ENCODE data around the gene IVD.

Gene IVD

GRCh38 chr15:40437752-40438687 is 32.4 kb downstream of the IVD start:
- ChIA-PET CTCF (interaction anchor here (1.2 kb wide), 1 partner anchor 21 kb away, joined by 3 read pairs; no protein-coding TSS in a partner anchor), POLR2A (no interaction called here)
- Histone ChIP-seq H3K9me3 (ENCODE audit: control extremely low read depth in 1 of 5, control insufficient read depth in 4 of 5, insufficient read depth in 2 of 5, low read depth in 1 of 5, low read length in 4 of 5) (no peaks in the 10 kb centered on the region), H3K27ac (ENCODE audit: insufficient read depth in 1 of 2, low read depth in 1 of 2, low read length in 2 of 2, poor library complexity in 1 of 2, severe bottlenecking in 2 of 2) (no peak overlapping the region), H3K4me1 (ENCODE audit: control extremely low read depth in 1 of 4, control insufficient read depth in 4 of 4, insufficient read depth in 4 of 4, low read length in 3 of 4) (peaks cover 0 to 48% (median 46%) of the 10 kb centered on the region in 4 experiments), H3K27me3 (replicated peaks in 2 of 5; ENCODE audit: control insufficient read depth in 4 of 5, insufficient read depth in 5 of 5, low read length in 4 of 5) (peaks cover 0 to 60% (median 31%) of the 10 kb centered on the region in 5 experiments), H3K4me3 (ENCODE audit: control insufficient read depth in 1 of 7, extremely low read depth in 1 of 7, insufficient read depth in 4 of 7, low read depth in 2 of 7, low read length in 6 of 7) (no peak overlapping the region), H3K36me3 (ENCODE audit: control insufficient read depth in 4 of 4, insufficient read depth in 4 of 4, low read length in 3 of 4) (no peaks in the 10 kb centered on the region)
- DNase-seq: no peak
- 79% methylated on average over 9 of the region's 21 CpGs for WGBS (ENCODE audit: insufficient coverage)

GRCh38 chr15:40438712-40439111 is 33.1 kb downstream of the IVD start:
- H3K9me3 ChIP-seq (ENCODE audit: control extremely low read depth in 1 of 5, control insufficient read depth in 4 of 5, insufficient read depth in 2 of 5, low read depth in 1 of 5, low read length in 4 of 5): no peaks in the 10 kb centered on the region
- peaks cover 0 to 60% (median 31%) of the 10 kb centered on the region in 5 experiments for H3K27me3 ChIP-seq (replicated peaks in 2 of 5; ENCODE audit: control insufficient read depth in 4 of 5, insufficient read depth in 5 of 5, low read length in 4 of 5)
- POLR2A ChIA-PET: no interaction called here
- no peak for DNase-seq
- no peak overlapping the region for H3K4me3 ChIP-seq (ENCODE audit: control insufficient read depth in 1 of 7, extremely low read depth in 1 of 7, insufficient read depth in 4 of 7, low read depth in 2 of 7, low read length in 6 of 7)
- H3K27ac ChIP-seq (ENCODE audit: insufficient read depth in 1 of 2, low read depth in 1 of 2, low read length in 2 of 2, poor library complexity in 1 of 2, severe bottlenecking in 2 of 2): no peak overlapping the region
- CTCF ChIA-PET: no interaction called here
- WGBS (ENCODE audit: insufficient coverage): 74% methylated on average over 7 of the region's 12 CpGs
- H3K4me1 ChIP-seq (ENCODE audit: control extremely low read depth in 1 of 4, control insufficient read depth in 4 of 4, insufficient read depth in 4 of 4, low read length in 3 of 4): peaks cover 0 to 54% (median 52%) of the 10 kb centered on the region in 4 experiments
- H3K36me3 ChIP-seq (ENCODE audit: control insufficient read depth in 4 of 4, insufficient read depth in 4 of 4, low read length in 3 of 4): peaks cover 0 to 4% (median 0%) of the 10 kb centered on the region in 4 experiments

GRCh38 chr15:40439461-40439959 is 33.9 kb downstream of the IVD start:
- ChIA-PET CTCF (interaction anchor here (0.6 to 1.4 kb wide), 8 partner anchors 10 to 101 kb away, joined by 3 to 7 read pairs (median 3); no protein-coding TSS in a partner anchor), POLR2A (interaction anchor here (1.3 kb wide), 1 partner anchor 15 kb away, joined by 3 read pairs; no protein-coding TSS in a partner anchor)
- Histone ChIP-seq H3K4me3 (ENCODE audit: control insufficient read depth in 1 of 7, extremely low read depth in 1 of 7, insufficient read depth in 4 of 7, low read depth in 2 of 7, low read length in 6 of 7) (peak overlapping the region; percentile 48 to 79 (median 68)), H3K27me3 (replicated peaks in 2 of 5; ENCODE audit: control insufficient read depth in 4 of 5, insufficient read depth in 5 of 5, low read length in 4 of 5) (peaks cover 0 to 56% (median 29%) of the 10 kb centered on the region in 5 experiments), H3K9me3 (ENCODE audit: control extremely low read depth in 1 of 5, control insufficient read depth in 4 of 5, insufficient read depth in 2 of 5, low read depth in 1 of 5, low read length in 4 of 5) (no peaks in the 10 kb centered on the region), H3K27ac (ENCODE audit: insufficient read depth in 1 of 2, low read depth in 1 of 2, low read length in 2 of 2, poor library complexity in 1 of 2, severe bottlenecking in 2 of 2) (peak overlapping the region in 1 of 2 experiments; percentile 68), H3K4me1 (ENCODE audit: control extremely low read depth in 1 of 4, control insufficient read depth in 4 of 4, insufficient read depth in 4 of 4, low read length in 3 of 4) (peaks cover under 1 to 61% (median 58%) of the 10 kb centered on the region in 4 experiments), H3K36me3 (ENCODE audit: control insufficient read depth in 4 of 4, insufficient read depth in 4 of 4, low read length in 3 of 4) (peaks cover 0 to 4% (median 0%) of the 10 kb centered on the region in 4 experiments)
- WGBS (ENCODE audit: insufficient coverage): 5% methylated on average over 13 of the region's 15 CpGs
- peak in 2 of 3 donors; percentile 13 to 21 for DNase-seq

GRCh38 chr15:40439960-40440742 is 34.6 kb downstream of the IVD start:
- Histone ChIP-seq H3K27ac (ENCODE audit: insufficient read depth in 1 of 2, low read depth in 1 of 2, low read length in 2 of 2, poor library complexity in 1 of 2, severe bottlenecking in 2 of 2) (peak overlapping the region in 1 of 2 experiments; percentile 68), H3K4me3 (ENCODE audit: control insufficient read depth in 1 of 7, extremely low read depth in 1 of 7, insufficient read depth in 4 of 7, low read depth in 2 of 7, low read length in 6 of 7) (peak overlapping the region; percentile 48 to 79 (median 68)), H3K4me1 (ENCODE audit: control extremely low read depth in 1 of 4, control insufficient read depth in 4 of 4, insufficient read depth in 4 of 4, low read length in 3 of 4) (peaks cover 2 to 65% (median 62%) of the 10 kb centered on the region in 4 experiments), H3K27me3 (replicated peaks in 2 of 5; ENCODE audit: control insufficient read depth in 4 of 5, insufficient read depth in 5 of 5, low read length in 4 of 5) (peaks cover 0 to 50% (median 23%) of the 10 kb centered on the region in 5 experiments), H3K9me3 (ENCODE audit: control extremely low read depth in 1 of 5, control insufficient read depth in 4 of 5, insufficient read depth in 2 of 5, low read depth in 1 of 5, low read length in 4 of 5) (no peaks in the 10 kb centered on the region), H3K36me3 (ENCODE audit: control insufficient read depth in 4 of 4, insufficient read depth in 4 of 4, low read length in 3 of 4) (peaks cover 0 to 4% (median 0%) of the 10 kb centered on the region in 4 experiments)
- WGBS (ENCODE audit: insufficient coverage): 0% methylated on average over 22 of the region's 35 CpGs
- DNase-seq: peak in 2 of 3 donors; percentile 25 to 47
- ChIA-PET CTCF (interaction anchor here (0.6 to 1.6 kb wide), 11 partner anchors 10 to 96 kb away, joined by 3 to 7 read pairs (median 3); no protein-coding TSS in a partner anchor), POLR2A (interaction anchor here (0.6 to 1.3 kb wide), 2 partner anchors 15 to 45 kb away, joined by 3 to 4 read pairs; no protein-coding TSS in a partner anchor)

GRCh38 chr15:40440743-40441564 is 35.4 kb downstream of the IVD start, which contains the start of gene BAHD1:
Gene BAHD1, plus strand, starts transcription at chr15:40440953. Its CDS starts 17,512 bp downstream, at chr15:40458465.
- WGBS (ENCODE audit: insufficient coverage): 0% methylated on average over 79 of the region's 119 CpGs
- no peaks in the 10 kb centered on the region for H3K9me3 ChIP-seq (ENCODE audit: control extremely low read depth in 1 of 5, control insufficient read depth in 4 of 5, insufficient read depth in 2 of 5, low read depth in 1 of 5, low read length in 4 of 5)
- CTCF ChIA-PET: interaction anchor here (0.8 to 5.0 kb wide), 9 partner anchors 11 to 97 kb away, joined by 3 to 29 read pairs (median 3); no protein-coding TSS in a partner anchor
- DNase-seq: peak; percentile 94 to 95 (median 95)
- H3K4me1 ChIP-seq (ENCODE audit: control extremely low read depth in 1 of 4, control insufficient read depth in 4 of 4, insufficient read depth in 4 of 4, low read length in 3 of 4): peaks cover 2 to 64% (median 60%) of the 10 kb centered on the region in 4 experiments
- peak within 1 kb of the TSS; percentile 48 to 79 (median 73) for H3K4me3 ChIP-seq (ENCODE audit: control insufficient read depth in 1 of 7, extremely low read depth in 1 of 7, insufficient read depth in 4 of 7, low read depth in 2 of 7, low read length in 6 of 7)
- H3K36me3 ChIP-seq (ENCODE audit: control insufficient read depth in 4 of 4, insufficient read depth in 4 of 4, low read length in 3 of 4): peaks cover 0 to 4% (median 0%) of the 10 kb centered on the region in 4 experiments
- POLR2A ChIA-PET: interaction anchor here (0.6 to 1.3 kb wide), 2 partner anchors 14 to 46 kb away, joined by 3 to 4 read pairs; no protein-coding TSS in a partner anchor
- H3K27me3 ChIP-seq (replicated peaks in 2 of 5; ENCODE audit: control insufficient read depth in 4 of 5, insufficient read depth in 5 of 5, low read length in 4 of 5): peaks cover 0 to 42% (median 18%) of the 10 kb centered on the region in 5 experiments
- peak within 1 kb of the TSS in 1 of 2 experiments; percentile 68 for H3K27ac ChIP-seq (ENCODE audit: insufficient read depth in 1 of 2, low read depth in 1 of 2, low read length in 2 of 2, poor library complexity in 1 of 2, severe bottlenecking in 2 of 2)

Measured in common myeloid progenitor, CD34-positive (primary cell).